GM12873 (cell line): ENCODE results near the gene HSF4.

ENCODE experiments used
- CTCF ChIP-seq: IDR thresholded peaks from 2 replicates; pipeline ENCODE4 v1.5.1; 2012; ENCODE audit warnings: low read depth, mild to moderate bottlenecking, moderate library complexity, low read length, control low read depth; ENCODE audit not compliant: insufficient read depth; ENCODE audit errors: missing control alignments

The HSF4 gene

GRCh38 chr16:67201411-67202345 lies 37.1 kb downstream of the HSF4 start:
- no peak for TF ChIP-seq CTCF

GRCh38 chr16:67202426-67202825 lies 37.9 kb downstream of the HSF4 start:
- no peak for TF ChIP-seq CTCF

- TF ChIP-seq CTCF = no peak
Observed at GRCh38 chr16:67202956-67203493, 38.5 kb downstream of the HSF4 start.

GRCh38 chr16:67204076-67204475 lies 39.5 kb downstream of the HSF4 start:
- no peak for TF ChIP-seq CTCF

- TF ChIP-seq CTCF = no peak
Observed at GRCh38 chr16:67206129-67206837, 41.7 kb downstream of the HSF4 start.

GRCh38 chr16:67206838-67207248 lies 42.3 kb downstream of the HSF4 start:
- no peak for TF ChIP-seq CTCF
